PC-9 (cell line): ENCODE results near the gene ARPP19. TPM values are rescaled to one million over a fixed set of nuclear protein-coding genes. Genes with fewer than 3 reads are reported as not detected.

Source experiments
- BruUV-seq: library from RNA; stranded (reverse); fragments of 400-500 nt; replicated peaks from 2 replicates; lab custom pipeline; 2021; lab: Mats Ljungman, UMichigan
- CTCF ChIA-PET: fragments of 300-600 bp; sonication (Branson Sonifier 250); formaldehyde crosslinking; loops from one replicate; lab custom pipeline; 2022; ENCODE audit warnings: antibody characterized with exemption; lab: Charles Lee
- POLR2A ChIA-PET: fragments of 300-600 bp; sonication (Branson Sonifier 250); formaldehyde crosslinking; loops from one replicate; lab custom pipeline; 2022; ENCODE audit warnings: antibody characterized with exemption; ENCODE audit not compliant: unreplicated experiment; lab: Charles Lee
- DNase-seq, 2 experiments: peaks; one replicate each; pipeline versions ENCODE4 v3.0.0 to v3.0.0-alpha.2; 2015 to 2022; ENCODE audit warnings: mixed read lengths in 1 of 2
- H2AFZ ChIP-seq: fragments of 200-600 bp; sonication (generic); 2 replicates; pipeline ENCODE4 v1.8.1; 2017; ENCODE audit warnings: antibody characterized with exemption
- H3F3A ChIP-seq: fragments of 200-600 bp; sonication (generic); 2 replicates; pipeline ENCODE4 v1.8.1; 2017; ENCODE audit warnings: antibody characterized with exemption, mild to moderate bottlenecking, low read depth; ENCODE audit not compliant: insufficient read depth
- H3K27ac ChIP-seq: fragments of 200-600 bp; sonication (generic); 2 replicates; pipeline ENCODE4 v1.6.1; 2016; ENCODE audit warnings: mixed run types
- H3K27me3 ChIP-seq: fragments of 200-600 bp; sonication (generic); 2 replicates; pipeline ENCODE4 v1.6.1; 2016; ENCODE audit warnings: low read depth, mixed run types; ENCODE audit not compliant: insufficient read depth
- H3K36me3 ChIP-seq: fragments of 200-600 bp; sonication (generic); 2 replicates; pipeline ENCODE4 v1.6.1; 2016; ENCODE audit warnings: low read depth, mixed run types
- H3K4me1 ChIP-seq: fragments of 200-600 bp; sonication (generic); replicated peaks from 2 replicates; pipeline ENCODE4 v1.6.1; 2016; ENCODE audit warnings: mixed run types; ENCODE audit not compliant: insufficient read depth
- H3K4me2 ChIP-seq: fragments of 200-600 bp; sonication (generic); 2 replicates; pipeline ENCODE4 v1.6.1; 2017; ENCODE audit warnings: mixed run types
- H3K4me3 ChIP-seq: fragments of 200-600 bp; sonication (generic); 2 replicates; pipeline ENCODE4 v1.6.1; 2016; ENCODE audit warnings: mixed run types
- H3K79me2 ChIP-seq: fragments of 200-600 bp; sonication (generic); 2 replicates; pipeline ENCODE4 v1.6.1; 2017; ENCODE audit warnings: low read depth, mixed run types
- H3K9me2 ChIP-seq: fragments of 200-600 bp; sonication (generic); 2 replicates; pipeline ENCODE4 v1.8.1; 2017; ENCODE audit warnings: mild to moderate bottlenecking; ENCODE audit not compliant: insufficient read depth
- H3K9me3 ChIP-seq: fragments of 200-600 bp; sonication (generic); 2 replicates; pipeline ENCODE4 v1.8.1; 2016; ENCODE audit warnings: low read depth; ENCODE audit not compliant: insufficient read depth
- H4K20me1 ChIP-seq: fragments of 200-600 bp; sonication (generic); 2 replicates; pipeline ENCODE4 v1.8.1; 2017; ENCODE audit not compliant: insufficient read depth
- EZH2 ChIP-seq: fragments of 200-600 bp; sonication (generic); IDR thresholded peaks from 2 replicates; pipeline ENCODE4 v1.8.0; 2017; ENCODE audit warnings: antibody characterized with exemption, low read depth
- intact Hi-C: fragments of 100-400 bp; cut with micrococcal nuclease; formaldehyde crosslinking; loops from one replicate; pipeline ENCODE4 v1.10.0; 2022; ENCODE audit not compliant: unreplicated experiment
- total RNA-seq: library from RNA; stranded (reverse); gene quantifications from 2 replicates; pipeline ENCODE4 v1.2.3, GENCODE V29; 2021
- TF ChIP-seq, protein P1 (sequence below): fragments of 200-600 bp; sonication (generic); conservative IDR thresholded peaks from 2 replicates; pipeline ENCODE4 v1.6.1; 2017; ENCODE audit warnings: mixed run types, antibody characterized with exemption, mild to moderate bottlenecking, moderate library complexity

Gene ARPP19
- total RNA-seq, 1 experiment from 2014 or later, result 119 TPM

DNA sequence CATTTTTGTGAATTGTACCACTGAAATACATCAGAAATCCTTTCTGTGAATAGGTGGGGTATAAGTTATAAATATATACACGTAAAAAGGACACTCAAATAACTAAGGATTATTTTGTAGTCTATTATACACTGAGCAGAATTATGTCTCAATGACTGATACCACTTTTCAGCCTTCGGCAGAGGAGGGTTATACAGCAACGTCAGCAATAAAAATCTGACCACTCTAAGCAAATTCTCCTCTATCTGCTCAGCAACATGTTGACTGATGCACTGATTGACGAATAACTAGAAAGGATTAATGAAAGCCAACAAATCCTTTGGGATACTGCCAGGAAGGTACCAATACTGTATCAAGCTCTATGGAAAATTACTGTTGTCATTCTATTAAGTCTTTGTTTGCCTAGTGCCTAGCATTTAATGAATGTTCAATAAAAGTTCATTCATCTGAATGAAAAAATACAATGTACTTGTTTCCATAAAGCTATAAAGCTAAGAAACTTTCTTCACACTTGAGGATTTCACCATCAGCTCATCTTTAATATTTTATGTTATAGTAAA is 5.2 kb downstream of the ARPP19 start:
- H3K4me3 ChIP-seq, result no peak overlapping the region
- no peak for DNase-seq
- intact Hi-C loops, result loop anchor here (10.0 kb wide), 1 partner anchor 171 kb away; no protein-coding TSS in a partner anchor
- TF ChIP-seq, protein P1, sequence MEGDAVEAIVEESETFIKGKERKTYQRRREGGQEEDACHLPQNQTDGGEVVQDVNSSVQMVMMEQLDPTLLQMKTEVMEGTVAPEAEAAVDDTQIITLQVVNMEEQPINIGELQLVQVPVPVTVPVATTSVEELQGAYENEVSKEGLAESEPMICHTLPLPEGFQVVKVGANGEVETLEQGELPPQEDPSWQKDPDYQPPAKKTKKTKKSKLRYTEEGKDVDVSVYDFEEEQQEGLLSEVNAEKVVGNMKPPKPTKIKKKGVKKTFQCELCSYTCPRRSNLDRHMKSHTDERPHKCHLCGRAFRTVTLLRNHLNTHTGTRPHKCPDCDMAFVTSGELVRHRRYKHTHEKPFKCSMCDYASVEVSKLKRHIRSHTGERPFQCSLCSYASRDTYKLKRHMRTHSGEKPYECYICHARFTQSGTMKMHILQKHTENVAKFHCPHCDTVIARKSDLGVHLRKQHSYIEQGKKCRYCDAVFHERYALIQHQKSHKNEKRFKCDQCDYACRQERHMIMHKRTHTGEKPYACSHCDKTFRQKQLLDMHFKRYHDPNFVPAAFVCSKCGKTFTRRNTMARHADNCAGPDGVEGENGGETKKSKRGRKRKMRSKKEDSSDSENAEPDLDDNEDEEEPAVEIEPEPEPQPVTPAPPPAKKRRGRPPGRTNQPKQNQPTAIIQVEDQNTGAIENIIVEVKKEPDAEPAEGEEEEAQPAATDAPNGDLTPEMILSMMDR, result no peak
- no peak for TF ChIP-seq EZH2
- H3K9me2 ChIP-seq, result no peaks in the 10 kb centered on the region
- peaks cover 15% of the 10 kb centered on the region for H3K4me1 ChIP-seq
- no peaks in the 10 kb centered on the region for H3F3A ChIP-seq
- no peak overlapping the region for H2AFZ ChIP-seq
- no peaks in the 10 kb centered on the region for H3K27me3 ChIP-seq
- no peaks in the 10 kb centered on the region for H3K9me3 ChIP-seq
- BruUV-seq, result no TSS peak
- H3K4me2 ChIP-seq, result no peak overlapping the region
- CTCF ChIA-PET, result no interaction called here
- no peaks in the 10 kb centered on the region for H3K36me3 ChIP-seq
- no peak overlapping the region for H3K27ac ChIP-seq
- peaks cover 85% of the 10 kb centered on the region for H4K20me1 ChIP-seq
- peaks cover 100% of the 10 kb centered on the region for H3K79me2 ChIP-seq
- POLR2A ChIA-PET, result no interaction called here

GRCh38 chr15:52559575-52559974 is 9.3 kb downstream of the ARPP19 start:
- no peak overlapping the region for H3K27ac ChIP-seq
- H4K20me1 ChIP-seq, result peaks cover 75% of the 10 kb centered on the region
- no peak overlapping the region for H2AFZ ChIP-seq
- H3K9me2 ChIP-seq, result no peaks in the 10 kb centered on the region
- no TSS peak for BruUV-seq
- CTCF ChIA-PET, result interaction anchor here (0.9 kb wide), 1 partner anchor 571 kb away, joined by 11 read pairs; no protein-coding TSS in a partner anchor
- H3F3A ChIP-seq, result no peaks in the 10 kb centered on the region
- POLR2A ChIA-PET, result no interaction called here
- H3K4me1 ChIP-seq, result no peaks in the 10 kb centered on the region
- no peak for DNase-seq
- TF ChIP-seq EZH2, result no peak
- no peaks in the 10 kb centered on the region for H3K27me3 ChIP-seq
- intact Hi-C loops, result no loop called here
- H3K36me3 ChIP-seq, result 0 out of 2 replicates have a peak, but pooled peaks cover 11% of the 10 kb centered on the region
- H3K79me2 ChIP-seq, result peaks cover 87% of the 10 kb centered on the region
- H3K4me3 ChIP-seq, result no peak overlapping the region
- no peaks in the 10 kb centered on the region for H3K9me3 ChIP-seq
- H3K4me2 ChIP-seq, result no peak overlapping the region

DNA sequence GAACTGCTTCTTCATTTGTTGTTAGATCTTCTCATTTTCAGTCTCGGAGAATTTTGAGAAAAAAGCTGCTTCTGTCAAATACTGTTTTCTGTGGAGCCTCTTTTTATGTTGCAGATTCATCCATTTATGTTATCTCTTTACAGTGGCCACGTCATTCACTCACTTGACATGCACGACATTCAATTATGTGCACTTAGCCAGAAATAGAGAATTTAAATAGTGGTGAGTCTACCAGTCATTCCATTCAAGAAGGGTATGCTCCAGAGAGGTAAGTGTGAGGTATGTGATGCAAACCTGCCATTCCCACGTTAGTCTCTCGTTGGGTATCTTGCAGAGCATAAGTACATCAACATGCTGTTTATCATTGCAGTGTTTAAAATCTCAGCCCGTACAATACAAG is 9.8 kb downstream of the ARPP19 start:
- no peak overlapping the region for H3K4me3 ChIP-seq
- no peaks in the 10 kb centered on the region for H3F3A ChIP-seq
- no peak overlapping the region for H2AFZ ChIP-seq
- POLR2A ChIA-PET, result interaction anchor here (0.6 kb wide), 1 partner anchor 111 kb away, joined by 4 read pairs; no protein-coding TSS in a partner anchor
- H3K27me3 ChIP-seq, result no peaks in the 10 kb centered on the region
- intact Hi-C loops, result no loop called here
- no peak for TF ChIP-seq EZH2
- no peak overlapping the region for H3K4me2 ChIP-seq
- no peaks in the 10 kb centered on the region for H3K9me3 ChIP-seq
- H3K4me1 ChIP-seq, result no peaks in the 10 kb centered on the region
- no TSS peak for BruUV-seq
- DNase-seq, result no peak
- no peaks in the 10 kb centered on the region for H3K9me2 ChIP-seq
- H4K20me1 ChIP-seq, result peaks cover 72% of the 10 kb centered on the region
- H3K79me2 ChIP-seq, result peaks cover 81% of the 10 kb centered on the region
- 0 out of 2 replicates have a peak, but pooled peaks cover 12% of the 10 kb centered on the region for H3K36me3 ChIP-seq
- CTCF ChIA-PET, result interaction anchor here (0.9 kb wide), 1 partner anchor 571 kb away, joined by 11 read pairs; no protein-coding TSS in a partner anchor
- no peak overlapping the region for H3K27ac ChIP-seq

DNA sequence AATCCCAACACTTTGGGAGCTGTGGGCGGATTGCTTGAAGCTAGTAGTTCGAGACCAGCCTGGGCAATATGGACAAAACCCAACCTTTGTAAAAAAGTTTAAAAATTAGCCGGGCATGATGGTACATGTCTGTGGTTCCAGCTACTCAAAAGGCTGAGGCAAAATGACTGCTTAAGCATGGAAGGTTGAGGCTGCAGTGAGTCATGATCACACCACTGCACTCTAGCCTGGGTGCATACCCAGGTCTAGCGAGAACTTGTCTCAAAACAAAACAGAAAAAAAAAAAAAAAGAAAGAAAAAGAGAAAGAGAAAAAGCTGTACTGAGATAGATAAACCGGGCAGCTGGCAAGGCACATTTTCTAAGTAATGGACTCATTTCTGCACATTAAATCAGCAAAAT is 10.6 kb downstream of the ARPP19 start:
- Histone ChIP-seq H3K4me3 (no peak overlapping the region), H3F3A (no peaks in the 10 kb centered on the region), H3K9me3 (no peaks in the 10 kb centered on the region), H4K20me1 (peaks cover 67% of the 10 kb centered on the region), H3K4me1 (no peaks in the 10 kb centered on the region), H3K27me3 (no peaks in the 10 kb centered on the region), H3K4me2 (no peak overlapping the region), H3K9me2 (no peaks in the 10 kb centered on the region), H2AFZ (no peak overlapping the region), H3K36me3 (0 out of 2 replicates have a peak, but pooled peaks cover 12% of the 10 kb centered on the region), H3K27ac (no peak overlapping the region), H3K79me2 (peaks cover 73% of the 10 kb centered on the region)
- POLR2A ChIA-PET, result interaction anchor here (0.6 kb wide), 1 partner anchor 112 kb away, joined by 4 read pairs; no protein-coding TSS in a partner anchor
- intact Hi-C loops, result no loop called here
- CTCF ChIA-PET, result interaction anchor here (0.6 kb wide), 1 partner anchor 227 kb away, joined by 4 read pairs; no protein-coding TSS in a partner anchor
- DNase-seq, result no peak
- TF ChIP-seq, protein P1, result no peak
- TF ChIP-seq EZH2, result no peak
- no TSS peak for BruUV-seq
